Measurements from ENCODE around the gene FCRL6.

Gene FCRL6

GRCh38 chr1:159856576-159856975, 54.4 kb downstream of the FCRL6 start:
- no peaks in the 10 kb centered on the region for H3K36me3 ChIP-seq (ENCODE audit: low read depth)
- H3K4me1 ChIP-seq (ENCODE audit: insufficient read depth, poor library complexity, severe bottlenecking) = peaks cover 5% of the 10 kb centered on the region
- no peak for DNase-seq (ENCODE audit: low spot score)
- H3K27me3 ChIP-seq (ENCODE audit: insufficient read depth, poor library complexity, severe bottlenecking) = no peaks in the 10 kb centered on the region
- H3K9me3 ChIP-seq (ENCODE audit: severe bottlenecking) = no peaks in the 10 kb centered on the region
- no peak overlapping the region for H3K27ac ChIP-seq (ENCODE audit: poor library complexity, severe bottlenecking)
- no peak overlapping the region for H3K4me3 ChIP-seq (ENCODE audit: severe bottlenecking)
- no peak for ATAC-seq (ENCODE audit: low read depth)
- no peak for TF ChIP-seq CTCF (IDR thresholded peaks at IDR 0.05; ENCODE audit: poor library complexity, severe bottlenecking)

- H3K4me1 ChIP-seq (ENCODE audit: insufficient read depth, poor library complexity, severe bottlenecking) = peaks cover 5% of the 10 kb centered on the region
- no peaks in the 10 kb centered on the region for H3K9me3 ChIP-seq (ENCODE audit: severe bottlenecking)
- no peak overlapping the region for H3K27ac ChIP-seq (ENCODE audit: poor library complexity, severe bottlenecking)
- no peaks in the 10 kb centered on the region for H3K36me3 ChIP-seq (ENCODE audit: low read depth)
- ATAC-seq (ENCODE audit: low read depth) (no peak), DNase-seq (ENCODE audit: low spot score) (no peak)
- H3K4me3 ChIP-seq (ENCODE audit: severe bottlenecking) = no peak overlapping the region
- no peak for TF ChIP-seq CTCF (IDR thresholded peaks at IDR 0.05; ENCODE audit: poor library complexity, severe bottlenecking)
- no peaks in the 10 kb centered on the region for H3K27me3 ChIP-seq (ENCODE audit: insufficient read depth, poor library complexity, severe bottlenecking)
Observed at GRCh38 chr1:159857889-159858288, 55.7 kb downstream of the FCRL6 start.

- no peak for TF ChIP-seq CTCF (IDR thresholded peaks at IDR 0.05; ENCODE audit: poor library complexity, severe bottlenecking)
- no peaks in the 10 kb centered on the region for H3K4me1 ChIP-seq (ENCODE audit: insufficient read depth, poor library complexity, severe bottlenecking)
- no peaks in the 10 kb centered on the region for H3K9me3 ChIP-seq (ENCODE audit: severe bottlenecking)
- H3K4me3 ChIP-seq (ENCODE audit: severe bottlenecking) = no peak overlapping the region
- H3K27ac ChIP-seq (ENCODE audit: poor library complexity, severe bottlenecking) = no peak overlapping the region
- ATAC-seq (ENCODE audit: low read depth) (no peak), DNase-seq (ENCODE audit: low spot score) (no peak)
- no peaks in the 10 kb centered on the region for H3K27me3 ChIP-seq (ENCODE audit: insufficient read depth, poor library complexity, severe bottlenecking)
- H3K36me3 ChIP-seq (ENCODE audit: low read depth) = no peaks in the 10 kb centered on the region
Observed at GRCh38 chr1:159859767-159860322, 57.7 kb downstream of the FCRL6 start.

GRCh38 chr1:159860456-159860855, 58.3 kb downstream of the FCRL6 start:
- TF ChIP-seq CTCF (IDR thresholded peaks at IDR 0.05; ENCODE audit: poor library complexity, severe bottlenecking) = no peak
- ATAC-seq (ENCODE audit: low read depth) = 0 out of 3 replicates have a peak, but pooled peaks have one; percentile 11
- Histone ChIP-seq H3K4me1 (ENCODE audit: insufficient read depth, poor library complexity, severe bottlenecking) (no peaks in the 10 kb centered on the region), H3K4me3 (ENCODE audit: severe bottlenecking) (no peak overlapping the region), H3K27me3 (ENCODE audit: insufficient read depth, poor library complexity, severe bottlenecking) (no peaks in the 10 kb centered on the region), H3K36me3 (ENCODE audit: low read depth) (no peaks in the 10 kb centered on the region), H3K27ac (ENCODE audit: poor library complexity, severe bottlenecking) (no peak overlapping the region), H3K9me3 (ENCODE audit: severe bottlenecking) (no peaks in the 10 kb centered on the region)
- DNase-seq (ENCODE audit: low spot score) = no peak

- no peak for TF ChIP-seq CTCF (IDR thresholded peaks at IDR 0.05; ENCODE audit: poor library complexity, severe bottlenecking)
- Histone ChIP-seq H3K4me3 (ENCODE audit: severe bottlenecking) (no peak overlapping the region), H3K36me3 (ENCODE audit: low read depth) (no peaks in the 10 kb centered on the region), H3K27ac (ENCODE audit: poor library complexity, severe bottlenecking) (no peak overlapping the region), H3K4me1 (ENCODE audit: insufficient read depth, poor library complexity, severe bottlenecking) (no peaks in the 10 kb centered on the region), H3K27me3 (ENCODE audit: insufficient read depth, poor library complexity, severe bottlenecking) (no peaks in the 10 kb centered on the region), H3K9me3 (ENCODE audit: severe bottlenecking) (no peaks in the 10 kb centered on the region)
- DNase-seq (ENCODE audit: low spot score) = no peak
- no peak for ATAC-seq (ENCODE audit: low read depth)
Observed at GRCh38 chr1:159861218-159861617, 59.1 kb downstream of the FCRL6 start.
